ENCODE measurements around the gene DPYSL3. TPM values are rescaled to one million over a fixed set of nuclear protein-coding genes. Genes with fewer than 3 reads are reported as not detected.

DPYSL3 gene
- polyA plus RNA-seq, 1 of the 3 experiments (the other 2 are of a cell fraction): 123 TPM

DNA sequence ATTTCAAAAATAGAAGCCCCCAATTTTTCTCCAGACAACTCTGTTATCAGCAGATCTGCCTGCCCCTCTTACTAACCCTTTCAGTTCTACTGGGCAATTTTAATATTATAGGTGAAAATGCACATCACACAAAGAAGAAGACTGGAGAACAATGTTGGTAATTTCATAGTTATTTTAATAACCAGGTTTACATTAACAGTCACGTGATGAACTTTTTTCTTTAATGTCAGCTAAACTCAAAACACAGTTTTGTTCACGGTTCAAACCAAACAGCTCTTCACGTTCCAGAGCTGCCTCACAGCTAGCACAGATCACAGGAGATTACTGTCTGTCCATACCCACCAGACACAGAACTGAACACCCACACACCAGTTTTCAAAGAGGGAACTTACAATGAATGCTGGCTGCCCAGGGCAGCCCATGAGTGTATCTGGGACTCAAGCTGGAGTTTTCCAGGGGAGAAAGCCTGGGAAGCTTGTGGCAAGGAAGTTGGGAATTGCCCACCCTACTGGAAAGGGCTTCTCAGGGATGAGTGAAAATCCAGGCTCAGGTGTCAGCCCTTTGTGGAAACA is 119.1 kb downstream of the DPYSL3 start:
- ChIA-PET CTCF (interaction anchor here (1.0 to 4.2 kb wide), 17 partner anchors 9 to 425 kb away, joined by 3 to 23 read pairs (median 5); no protein-coding TSS in a partner anchor), POLR2A (no interaction called here)
- H3K36me3 ChIP-seq (replicated peaks in 1 of 2; ENCODE audit: control insufficient read depth in 1 of 2, insufficient read depth in 2 of 2, low read length in 1 of 2): peaks cover 36 to 62% of the 10 kb centered on the region in 2 experiments
- no peak overlapping the region for H3K4me3 ChIP-seq (ENCODE audit: low read depth in 2 of 2, low read length in 1 of 2)
- TF ChIP-seq, protein P1, sequence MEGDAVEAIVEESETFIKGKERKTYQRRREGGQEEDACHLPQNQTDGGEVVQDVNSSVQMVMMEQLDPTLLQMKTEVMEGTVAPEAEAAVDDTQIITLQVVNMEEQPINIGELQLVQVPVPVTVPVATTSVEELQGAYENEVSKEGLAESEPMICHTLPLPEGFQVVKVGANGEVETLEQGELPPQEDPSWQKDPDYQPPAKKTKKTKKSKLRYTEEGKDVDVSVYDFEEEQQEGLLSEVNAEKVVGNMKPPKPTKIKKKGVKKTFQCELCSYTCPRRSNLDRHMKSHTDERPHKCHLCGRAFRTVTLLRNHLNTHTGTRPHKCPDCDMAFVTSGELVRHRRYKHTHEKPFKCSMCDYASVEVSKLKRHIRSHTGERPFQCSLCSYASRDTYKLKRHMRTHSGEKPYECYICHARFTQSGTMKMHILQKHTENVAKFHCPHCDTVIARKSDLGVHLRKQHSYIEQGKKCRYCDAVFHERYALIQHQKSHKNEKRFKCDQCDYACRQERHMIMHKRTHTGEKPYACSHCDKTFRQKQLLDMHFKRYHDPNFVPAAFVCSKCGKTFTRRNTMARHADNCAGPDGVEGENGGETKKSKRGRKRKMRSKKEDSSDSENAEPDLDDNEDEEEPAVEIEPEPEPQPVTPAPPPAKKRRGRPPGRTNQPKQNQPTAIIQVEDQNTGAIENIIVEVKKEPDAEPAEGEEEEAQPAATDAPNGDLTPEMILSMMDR (IDR thresholded peaks at IDR 0.05): no peak
- no peak overlapping the region; a peak in 1 of 4 replicates for H3K27ac ChIP-seq (ENCODE audit: low read depth in 2 of 2, low read length in 1 of 2)
- H3K9me2 ChIP-seq: no peaks in the 10 kb centered on the region
- H3K27me3 ChIP-seq (ENCODE audit: insufficient read depth): no peaks in the 10 kb centered on the region
- H3K9me3 ChIP-seq: no peaks in the 10 kb centered on the region
- H4K20me1 ChIP-seq (ENCODE audit: insufficient read depth): no peaks in the 10 kb centered on the region
- no peak overlapping the region for H2AFZ ChIP-seq (ENCODE audit: low read depth)
- H3K4me2 ChIP-seq: no peak overlapping the region
- H3K4me1 ChIP-seq (ENCODE audit: control insufficient read depth in 1 of 2, insufficient read depth in 2 of 2, low read depth in 1 of 2, low read length in 1 of 2): peaks cover 0 to 40% of the 10 kb centered on the region in 2 experiments; a peak in 2 of 4 replicates
- H3K9ac ChIP-seq: no peak overlapping the region
- no peak for DNase-seq
- WGBS (ENCODE audit: low lambda C conversion rate): 85% methylated on average over 3 of the region's 3 CpGs
- no peaks in the 10 kb centered on the region for H3K79me2 ChIP-seq (ENCODE audit: insufficient read depth)
- no peaks in the 10 kb centered on the region for H3F3A ChIP-seq (replicated peaks; ENCODE audit: insufficient read depth)

DNA sequence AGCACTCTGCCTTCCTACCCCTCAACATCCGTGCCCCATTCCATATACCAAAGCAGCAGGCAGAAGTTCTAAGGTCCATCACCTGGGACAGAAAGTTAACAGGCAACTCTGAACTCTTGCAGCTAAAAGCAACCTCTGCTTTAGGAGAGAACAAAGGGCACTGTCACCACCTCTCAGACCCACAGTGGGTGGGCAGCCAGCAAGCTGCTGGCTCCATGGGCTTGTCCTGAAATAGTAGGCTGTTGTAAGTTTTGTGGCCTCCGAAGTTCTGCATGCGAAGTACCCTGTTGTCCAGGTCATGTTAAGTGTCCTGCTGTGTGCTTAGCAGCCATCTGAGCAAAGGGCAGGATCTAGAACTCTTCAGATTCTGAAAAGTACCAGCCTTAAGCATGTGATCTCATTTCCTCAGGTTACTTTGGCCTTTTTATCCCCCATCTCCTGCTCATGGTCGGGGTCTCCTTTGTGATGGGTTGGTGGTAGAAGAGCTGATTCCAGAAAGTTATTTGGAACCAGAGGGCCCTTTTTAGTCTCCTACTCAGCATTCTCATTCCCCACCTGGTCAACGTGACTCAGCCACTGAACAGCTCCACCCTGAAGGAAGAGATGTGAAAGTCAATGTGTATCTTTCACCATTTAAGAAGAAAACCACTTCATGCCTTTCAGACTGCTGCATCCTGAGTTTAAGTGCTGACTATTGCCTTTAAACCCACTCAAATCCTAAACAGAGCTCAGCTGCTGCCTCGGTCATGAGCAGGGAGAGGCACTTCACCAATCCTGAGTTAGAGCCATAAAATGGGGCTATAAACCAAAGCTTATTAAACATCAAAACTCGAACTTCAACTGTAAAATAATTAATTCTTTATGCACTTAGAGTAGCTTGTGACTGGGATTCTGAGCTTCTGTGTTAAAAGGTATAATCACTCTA is 121.4 kb downstream of the DPYSL3 start:
- no peak overlapping the region for H3K9ac ChIP-seq
- H3K4me3 ChIP-seq (ENCODE audit: low read depth in 2 of 2, low read length in 1 of 2): no peak overlapping the region
- CTCF ChIA-PET: interaction anchor here (0.6 to 2.8 kb wide), 9 partner anchors 9 to 855 kb away, joined by 3 to 14 read pairs (median 4); no protein-coding TSS in a partner anchor
- 88% methylated on average over 5 of the region's 7 CpGs for WGBS (ENCODE audit: low lambda C conversion rate)
- no peaks in the 10 kb centered on the region for H3K27me3 ChIP-seq (ENCODE audit: insufficient read depth)
- peaks cover 15 to 40% of the 10 kb centered on the region in 2 experiments for H3K36me3 ChIP-seq (replicated peaks in 1 of 2; ENCODE audit: control insufficient read depth in 1 of 2, insufficient read depth in 2 of 2, low read length in 1 of 2)
- DNase-seq: no peak
- peak overlapping the region in 1 of 2 experiments; percentile 89; a peak in 2 of 4 replicates for H3K27ac ChIP-seq (ENCODE audit: low read depth in 2 of 2, low read length in 1 of 2)
- POLR2A ChIA-PET: no interaction called here
- TF ChIP-seq EZH2phosphoT487 (IDR thresholded peaks at IDR 0.05; ENCODE audit: borderline replicate concordance, low read depth) (no peak), FOSL2 (IDR thresholded peaks at IDR 0.05; ENCODE audit: borderline replicate concordance, low read depth) (no peak), RCOR1 (IDR thresholded peaks at IDR 0.05; ENCODE audit: low read length) (no peak), GABPA (IDR thresholded peaks at IDR 0.05; ENCODE audit: low read depth) (no peak), RAD21 (IDR thresholded peaks at IDR 0.05; ENCODE audit: low read length) (no peak), CHD2 (IDR thresholded peaks at IDR 0.05; ENCODE audit: low read length, partially characterized antibody) (no peak), FOXJ3 (CRISPR knock-in tag; IDR thresholded peaks at IDR 0.05) (no peak), SMC3 (IDR thresholded peaks at IDR 0.05; ENCODE audit: low read depth, low read length) (no peak), FOXM1 (IDR thresholded peaks at IDR 0.05; ENCODE audit: low read depth) (no peak), MEF2A (IDR thresholded peaks at IDR 0.05; ENCODE audit: borderline replicate concordance, low read depth) (no peak)
- TF ChIP-seq, protein P2, sequence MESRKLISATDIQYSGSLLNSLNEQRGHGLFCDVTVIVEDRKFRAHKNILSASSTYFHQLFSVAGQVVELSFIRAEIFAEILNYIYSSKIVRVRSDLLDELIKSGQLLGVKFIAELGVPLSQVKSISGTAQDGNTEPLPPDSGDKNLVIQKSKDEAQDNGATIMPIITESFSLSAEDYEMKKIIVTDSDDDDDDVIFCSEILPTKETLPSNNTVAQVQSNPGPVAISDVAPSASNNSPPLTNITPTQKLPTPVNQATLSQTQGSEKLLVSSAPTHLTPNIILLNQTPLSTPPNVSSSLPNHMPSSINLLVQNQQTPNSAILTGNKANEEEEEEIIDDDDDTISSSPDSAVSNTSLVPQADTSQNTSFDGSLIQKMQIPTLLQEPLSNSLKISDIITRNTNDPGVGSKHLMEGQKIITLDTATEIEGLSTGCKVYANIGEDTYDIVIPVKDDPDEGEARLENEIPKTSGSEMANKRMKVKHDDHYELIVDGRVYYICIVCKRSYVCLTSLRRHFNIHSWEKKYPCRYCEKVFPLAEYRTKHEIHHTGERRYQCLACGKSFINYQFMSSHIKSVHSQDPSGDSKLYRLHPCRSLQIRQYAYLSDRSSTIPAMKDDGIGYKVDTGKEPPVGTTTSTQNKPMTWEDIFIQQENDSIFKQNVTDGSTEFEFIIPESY (IDR thresholded peaks at IDR 0.05; ENCODE audit: borderline replicate concordance, low read depth): no peak
- TF ChIP-seq, protein P1 (IDR thresholded peaks at IDR 0.05): no peak
- TF ChIP-seq, protein P3, sequence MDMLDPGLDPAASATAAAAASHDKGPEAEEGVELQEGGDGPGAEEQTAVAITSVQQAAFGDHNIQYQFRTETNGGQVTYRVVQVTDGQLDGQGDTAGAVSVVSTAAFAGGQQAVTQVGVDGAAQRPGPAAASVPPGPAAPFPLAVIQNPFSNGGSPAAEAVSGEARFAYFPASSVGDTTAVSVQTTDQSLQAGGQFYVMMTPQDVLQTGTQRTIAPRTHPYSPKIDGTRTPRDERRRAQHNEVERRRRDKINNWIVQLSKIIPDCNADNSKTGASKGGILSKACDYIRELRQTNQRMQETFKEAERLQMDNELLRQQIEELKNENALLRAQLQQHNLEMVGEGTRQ (IDR thresholded peaks at IDR 0.05; ENCODE audit: borderline replicate concordance, low read depth, low read length): no peak
- no peaks in the 10 kb centered on the region for H3K79me2 ChIP-seq (ENCODE audit: insufficient read depth)
- H3K4me2 ChIP-seq: no peak overlapping the region
- H3K4me1 ChIP-seq (ENCODE audit: control insufficient read depth in 1 of 2, insufficient read depth in 2 of 2, low read depth in 1 of 2, low read length in 1 of 2): peaks cover 0 to 51% of the 10 kb centered on the region in 2 experiments; a peak in 2 of 4 replicates
- H3K9me3 ChIP-seq: no peaks in the 10 kb centered on the region
- no peaks in the 10 kb centered on the region for H3K9me2 ChIP-seq
- no peaks in the 10 kb centered on the region for H3F3A ChIP-seq (replicated peaks; ENCODE audit: insufficient read depth)
- H4K20me1 ChIP-seq (ENCODE audit: insufficient read depth): no peaks in the 10 kb centered on the region
- no peak overlapping the region for H2AFZ ChIP-seq (ENCODE audit: low read depth)

Data from SK-N-SH (cell line).